ENCODE results near the gene DBF4B. TPM values are rescaled to one million over a fixed set of nuclear protein-coding genes. Genes with fewer than 3 reads are reported as not detected.

DBF4B gene
- total RNA-seq, 4 donors from 2014 or later = 3.5 to 8.9 (median 3.7) TPM

- no peaks in the 10 kb centered on the region for H3K9me3 ChIP-seq
- no peak for DNase-seq (ENCODE audit: low spot score in 2 of 2)
- peaks cover 30% of the 10 kb centered on the region for H3K27me3 ChIP-seq
- no peak overlapping the region for H3K27ac ChIP-seq
- H3K36me3 ChIP-seq = no peaks in the 10 kb centered on the region
- 59% methylated on average over 6 of the region's 6 CpGs for WGBS
- TF ChIP-seq POLR2AphosphoS5 (IDR thresholded peaks at IDR 0.05) (no peak), POLR2A (IDR thresholded peaks at IDR 0.05) (no peak), EP300 (IDR thresholded peaks at IDR 0.05) (no peak), CTCF (IDR thresholded peaks at IDR 0.05) (no peak)
- H3K4me1 ChIP-seq = peaks cover 20% of the 10 kb centered on the region
- no peak overlapping the region for H3K4me3 ChIP-seq
Observed at GRCh38 chr17:44773140-44773539, 64.7 kb downstream of the DBF4B start.

GRCh38 chr17:44774271-44775135, 66.0 kb downstream of the DBF4B start:
- peak overlapping the region; percentile 57 for H3K4me3 ChIP-seq
- no peak overlapping the region for H3K27ac ChIP-seq
- peaks cover 32% of the 10 kb centered on the region for H3K27me3 ChIP-seq
- 40% methylated on average over 1 of the region's 42 CpGs for WGBS
- H3K4me1 ChIP-seq = peaks cover 24% of the 10 kb centered on the region
- no peaks in the 10 kb centered on the region for H3K9me3 ChIP-seq
- no peak for TF ChIP-seq EP300 (IDR thresholded peaks at IDR 0.05)
- TF ChIP-seq CTCF (IDR thresholded peaks at IDR 0.05) = peak; percentile 89 to 98
- no peaks in the 10 kb centered on the region for H3K36me3 ChIP-seq
- peak; percentile 92 to 96 for DNase-seq (ENCODE audit: low spot score in 2 of 2)

GRCh38 chr17:44775136-44775837, 66.8 kb downstream of the DBF4B start:
- peak overlapping the region; percentile 36 for H3K27ac ChIP-seq
- H3K4me1 ChIP-seq = peaks cover 26% of the 10 kb centered on the region
- peak; percentile 97 to 98 for DNase-seq (ENCODE audit: low spot score in 2 of 2)
- TF ChIP-seq CTCF (IDR thresholded peaks at IDR 0.05) (peak in 1 of 2 donors; percentile 2), POLR2A (IDR thresholded peaks at IDR 0.05) (no peak), POLR2AphosphoS5 (IDR thresholded peaks at IDR 0.05) (no peak), EP300 (IDR thresholded peaks at IDR 0.05) (no peak)
- no peaks in the 10 kb centered on the region for H3K36me3 ChIP-seq
- WGBS = 0% methylated on average over 30 of the region's 50 CpGs
- H3K27me3 ChIP-seq = peaks cover 37% of the 10 kb centered on the region
- no peaks in the 10 kb centered on the region for H3K9me3 ChIP-seq
- peak overlapping the region; percentile 57 for H3K4me3 ChIP-seq

DNA sequence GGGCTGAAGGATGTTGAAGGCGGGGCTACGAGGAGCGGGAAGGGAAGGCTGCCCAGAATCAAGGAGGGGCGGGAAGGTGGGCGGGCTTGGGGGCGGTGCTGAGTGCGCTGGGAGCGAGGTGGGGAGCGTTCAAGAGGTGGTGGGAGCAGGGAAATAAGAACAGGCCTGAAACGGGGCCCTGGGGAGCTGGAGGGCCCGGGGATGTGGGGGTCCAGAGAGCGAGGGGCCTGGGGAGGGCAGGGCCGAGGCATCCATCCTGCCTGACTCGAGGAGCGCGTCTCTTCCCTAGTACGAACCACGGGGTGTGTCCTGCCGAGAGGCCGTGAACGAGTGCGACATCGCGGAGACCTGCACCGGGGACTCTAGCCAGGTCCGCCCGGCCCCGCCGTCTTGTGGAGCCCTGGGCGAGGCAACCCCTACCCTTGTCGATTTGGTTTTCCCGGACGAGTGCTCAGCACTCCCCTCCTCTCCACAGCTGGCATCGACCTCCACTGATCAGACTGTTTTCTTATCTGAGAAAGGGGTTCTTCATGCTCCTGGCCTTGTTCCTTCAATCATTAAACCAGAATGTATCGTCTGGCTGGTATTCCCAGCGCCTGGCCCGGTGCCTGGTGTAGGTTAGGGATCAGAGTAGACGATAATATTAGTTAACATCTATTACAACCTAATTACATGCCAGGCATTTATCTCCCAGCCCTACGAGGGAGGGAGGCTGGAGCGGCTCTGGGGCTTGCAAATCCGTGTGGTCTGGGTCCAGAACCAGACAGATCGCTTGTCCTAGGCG, 67.6 kb downstream of the DBF4B start:
- Histone ChIP-seq H3K4me3 (peak overlapping the region; percentile 57), H3K27me3 (peaks cover 39% of the 10 kb centered on the region), H3K27ac (no peak overlapping the region), H3K9me3 (no peaks in the 10 kb centered on the region), H3K36me3 (no peaks in the 10 kb centered on the region), H3K4me1 (peaks cover 26% of the 10 kb centered on the region)
- TF ChIP-seq CTCF (IDR thresholded peaks at IDR 0.05) (no peak), POLR2A (IDR thresholded peaks at IDR 0.05) (no peak), POLR2AphosphoS5 (IDR thresholded peaks at IDR 0.05) (no peak), EP300 (IDR thresholded peaks at IDR 0.05) (no peak)
- 7% methylated on average over 43 of the region's 43 CpGs for WGBS
- no peak for DNase-seq (ENCODE audit: low spot score in 2 of 2)
